Kidney (tissue), 14 donors: ENCODE results near the gene GIMAP1. TPM values are rescaled to one million over a fixed set of nuclear protein-coding genes. Genes with fewer than 3 reads are reported as not detected.

Source experiments
- DNase-seq, 5 donors: peaks; one replicate each; pipeline ENCODE4 v3.0.0-alpha.2; 2013 to 2020
- FAIRE-seq: peaks from 2 replicates; lab custom pipeline; 2012; peaks lifted over from hg19 to GRCh38; lab: Jason Lieb, UNC
- H3K27ac ChIP-seq, 2 donors: one replicate each; pipeline ENCODE4 v1.7.0; 2013; ENCODE audit warnings: low read depth in 2 of 2, low read length in 2 of 2, inconsistent platforms in 1 of 2
- H3K27me3 ChIP-seq: one replicate; pipeline ENCODE4 v1.7.1; 2013; ENCODE audit warnings: low read length, inconsistent platforms; ENCODE audit not compliant: control insufficient read depth, insufficient read depth
- H3K36me3 ChIP-seq, 3 donors: one replicate each; pipeline versions ENCODE4 v1.7.0 to v1.7.1; 2013; ENCODE audit warnings: low read length in 3 of 3, control low read depth in 1 of 3, inconsistent platforms in 1 of 3; ENCODE audit not compliant: insufficient read depth in 3 of 3, control insufficient read depth in 2 of 3
- H3K4me1 ChIP-seq, 3 donors: one replicate each; pipeline versions ENCODE4 v1.7.0 to v1.7.1; 2013; ENCODE audit warnings: low read length in 3 of 3, inconsistent platforms in 1 of 3, low read depth in 1 of 3; ENCODE audit not compliant: control insufficient read depth in 2 of 3, insufficient read depth in 2 of 3
- H3K4me3 ChIP-seq, 3 donors: one replicate each; pipeline versions ENCODE4 v1.7.0 to v1.8.1; 2013; ENCODE audit warnings: low read length in 3 of 3, control low read depth in 1 of 3, inconsistent platforms in 1 of 3
- H3K9ac ChIP-seq, 3 donors: one replicate each; pipeline versions ENCODE4 v1.7.0 to v1.7.1; 2013; ENCODE audit warnings: low read length in 3 of 3, control low read depth in 1 of 3, inconsistent platforms in 1 of 3
- H3K9me3 ChIP-seq, 3 donors: one replicate each; pipeline versions ENCODE4 v1.7.0 to v1.7.1; 2013; ENCODE audit warnings: low read length in 3 of 3, control low read depth in 1 of 3, inconsistent platforms in 1 of 3; ENCODE audit not compliant: control insufficient read depth in 2 of 3, insufficient read depth in 1 of 3
- intact Hi-C: fragments of 100-400 bp; cut with DNase I; formaldehyde crosslinking; loops from one replicate; pipeline ENCODE4 v1.11.1; 2022
- polyA plus RNA-seq: library from polyadenylated mRNA; stranded (reverse); fragments of 350-450 nt; fragmentation: Illumina TruSeq; extraction: RNeasy Lipid Tissue Mini Kit (QIAGEN cat#74804); gene quantifications from one replicate; pipeline ENCODE4 v1.2.3, GENCODE V29; 2014; ENCODE audit warnings: low read depth, low replicate concordance; ENCODE audit not compliant: insufficient read depth
- total RNA-seq: library from RNA; stranded (reverse); fragmentation: NEBNext Ultra II Directional; extraction: Animal tissue kit (Norgen Biotek cat#: 25700); gene quantifications from one replicate; pipeline ENCODE4 v1.2.1, GENCODE V29; 2021
- TF ChIP-seq, protein P1 (sequence below): IDR thresholded peaks from 3 replicates; pipeline ENCODE4 v1.5.1; 2012; ENCODE audit warnings: mild to moderate bottlenecking, moderate library complexity, borderline replicate concordance; ENCODE audit not compliant: insufficient read depth; ENCODE audit errors: extremely low read depth
- donor health status: control.
- donor health status: control.
- donor health status: control.
- donor health status: control.
- donor health status: control.
- donor health status: DM: yes; HTN: yes; CAD: no.
- donor health status: Normal renal cell carcinoma (clear cell type).

The GIMAP1 gene
- total and polyA plus RNA-seq, 2 donors from 2014 or later = 6.4 to 10.2 TPM

DNA sequence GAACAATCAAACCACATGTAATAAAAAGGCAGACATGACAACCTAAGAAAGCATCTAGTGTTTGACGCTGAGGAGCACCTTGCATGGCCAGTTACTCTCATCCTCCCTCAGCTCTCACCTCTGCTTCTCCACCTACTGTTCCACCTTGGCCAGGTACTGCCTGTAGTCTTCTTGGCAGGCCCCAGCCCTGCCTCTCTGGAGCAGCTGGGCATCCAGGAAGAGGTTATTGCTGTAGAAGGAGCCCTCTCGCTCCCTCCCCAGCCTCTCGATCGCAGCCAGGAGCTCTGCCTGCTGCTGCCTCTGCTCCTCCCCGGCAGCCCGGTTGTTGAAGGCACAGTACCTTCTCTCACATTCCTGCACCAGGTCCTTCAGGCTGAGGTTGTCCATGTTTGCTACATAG, 30.5 kb downstream of the GIMAP1 start:
- no peak for FAIRE-seq

DNA sequence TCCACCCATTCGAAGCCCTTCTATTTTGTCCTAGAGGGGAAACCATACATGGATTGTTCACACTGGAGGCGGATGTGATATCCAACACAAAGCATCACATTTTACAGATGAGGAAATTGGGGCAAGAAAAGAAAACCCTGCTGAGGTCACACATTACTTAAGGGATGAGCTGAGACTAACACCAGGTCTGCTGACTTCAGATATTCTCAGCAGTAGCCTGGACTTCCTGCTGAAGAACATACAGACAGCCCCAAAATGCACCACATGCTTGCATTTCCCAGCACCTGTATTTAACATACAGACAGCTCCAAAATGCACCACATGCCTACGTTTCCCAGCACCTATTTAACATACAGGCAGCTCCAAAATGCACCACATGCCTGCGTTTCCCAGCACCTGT, 32.0 kb downstream of the GIMAP1 start:
- H3K4me1 ChIP-seq = no peaks in the 10 kb centered on the region
- TF ChIP-seq, protein P1, sequence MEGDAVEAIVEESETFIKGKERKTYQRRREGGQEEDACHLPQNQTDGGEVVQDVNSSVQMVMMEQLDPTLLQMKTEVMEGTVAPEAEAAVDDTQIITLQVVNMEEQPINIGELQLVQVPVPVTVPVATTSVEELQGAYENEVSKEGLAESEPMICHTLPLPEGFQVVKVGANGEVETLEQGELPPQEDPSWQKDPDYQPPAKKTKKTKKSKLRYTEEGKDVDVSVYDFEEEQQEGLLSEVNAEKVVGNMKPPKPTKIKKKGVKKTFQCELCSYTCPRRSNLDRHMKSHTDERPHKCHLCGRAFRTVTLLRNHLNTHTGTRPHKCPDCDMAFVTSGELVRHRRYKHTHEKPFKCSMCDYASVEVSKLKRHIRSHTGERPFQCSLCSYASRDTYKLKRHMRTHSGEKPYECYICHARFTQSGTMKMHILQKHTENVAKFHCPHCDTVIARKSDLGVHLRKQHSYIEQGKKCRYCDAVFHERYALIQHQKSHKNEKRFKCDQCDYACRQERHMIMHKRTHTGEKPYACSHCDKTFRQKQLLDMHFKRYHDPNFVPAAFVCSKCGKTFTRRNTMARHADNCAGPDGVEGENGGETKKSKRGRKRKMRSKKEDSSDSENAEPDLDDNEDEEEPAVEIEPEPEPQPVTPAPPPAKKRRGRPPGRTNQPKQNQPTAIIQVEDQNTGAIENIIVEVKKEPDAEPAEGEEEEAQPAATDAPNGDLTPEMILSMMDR = no peak
- intact Hi-C loops = no loop called here
- H3K27ac ChIP-seq = no peak overlapping the region
- no peak overlapping the region for H3K4me3 ChIP-seq
- no peak for DNase-seq
- no peak for FAIRE-seq
- no peaks in the 10 kb centered on the region for H3K9me3 ChIP-seq
- H3K9ac ChIP-seq = no peak overlapping the region
- H3K27me3 ChIP-seq = no peaks in the 10 kb centered on the region
- H3K36me3 ChIP-seq = no peaks in the 10 kb centered on the region

More for the DNA sequence above, 30.5 kb downstream of the GIMAP1 start:
- intact Hi-C loops = no loop called here
- TF ChIP-seq, protein P1 = no peak
- Histone ChIP-seq H3K36me3 (no peaks in the 10 kb centered on the region), H3K4me1 (peaks cover 0 to 4% (median 0%) of the 10 kb centered on the region in 3 donors), H3K27me3 (no peaks in the 10 kb centered on the region), H3K9ac (no peak overlapping the region), H3K4me3 (no peak overlapping the region), H3K9me3 (no peaks in the 10 kb centered on the region), H3K27ac (no peak overlapping the region)
- no peak for DNase-seq

DNA sequence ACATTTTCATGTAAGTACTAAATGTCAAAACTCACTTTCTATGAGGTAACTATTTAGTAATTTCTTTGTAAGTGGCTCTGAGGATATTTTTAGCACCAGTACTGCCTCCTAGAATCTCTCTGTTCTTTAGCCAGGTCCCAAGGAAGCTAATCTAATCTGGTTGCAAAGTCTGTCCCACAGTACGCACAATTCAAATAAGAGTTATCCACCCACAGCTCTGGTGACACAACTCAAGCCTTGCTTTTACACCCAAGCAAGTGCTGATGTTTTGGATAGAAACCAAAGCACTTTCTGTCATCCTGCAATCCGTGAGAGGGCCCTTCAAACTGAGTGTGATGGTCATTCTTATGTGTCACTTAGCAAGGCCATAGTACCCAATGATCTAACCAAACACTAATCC, 35.3 kb downstream of the GIMAP1 start:
- FAIRE-seq (no peak), DNase-seq (no peak)
- Histone ChIP-seq H3K9ac (no peak overlapping the region), H3K4me1 (no peaks in the 10 kb centered on the region), H3K27ac (no peak overlapping the region), H3K27me3 (no peaks in the 10 kb centered on the region), H3K4me3 (no peak overlapping the region), H3K36me3 (no peaks in the 10 kb centered on the region), H3K9me3 (no peaks in the 10 kb centered on the region)
- intact Hi-C loops = no loop called here
- TF ChIP-seq, protein P1 = no peak

DNA sequence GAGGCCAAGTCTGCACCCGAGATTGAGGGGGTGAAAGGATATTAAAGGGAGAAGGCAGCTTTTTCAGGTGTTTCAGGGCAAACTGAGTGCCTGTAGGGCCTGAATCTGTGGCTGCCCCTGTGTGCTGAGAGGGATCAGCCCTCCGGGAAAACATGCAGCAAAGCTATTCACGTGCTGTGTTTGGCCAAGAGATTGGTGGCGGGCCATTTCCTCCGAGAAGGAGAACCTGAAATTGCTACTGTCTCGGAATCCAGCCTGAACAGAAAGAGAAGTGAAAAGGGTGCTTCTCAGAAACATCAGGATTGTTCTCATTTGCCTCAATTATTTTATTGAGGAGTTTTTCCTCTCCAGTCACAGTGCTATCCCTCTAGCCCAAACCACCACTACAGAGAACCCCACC, 36.8 kb downstream of the GIMAP1 start:
- no peaks in the 10 kb centered on the region for H3K36me3 ChIP-seq
- FAIRE-seq = no peak
- H3K27me3 ChIP-seq = no peaks in the 10 kb centered on the region
- H3K9me3 ChIP-seq = no peaks in the 10 kb centered on the region
- no peak overlapping the region for H3K27ac ChIP-seq
- H3K4me3 ChIP-seq = no peak overlapping the region
- intact Hi-C loops = no loop called here
- no peak overlapping the region for H3K9ac ChIP-seq
- DNase-seq = no peak
- H3K4me1 ChIP-seq = no peaks in the 10 kb centered on the region
- TF ChIP-seq, protein P1 = no peak
